ENCODE data around the gene SGTB. TPM values are rescaled to one million over a fixed set of nuclear protein-coding genes. Genes with fewer than 3 reads are reported as not detected.

Gene SGTB
- polyA plus RNA-seq, 1 donor = 4.3 TPM

DNA sequence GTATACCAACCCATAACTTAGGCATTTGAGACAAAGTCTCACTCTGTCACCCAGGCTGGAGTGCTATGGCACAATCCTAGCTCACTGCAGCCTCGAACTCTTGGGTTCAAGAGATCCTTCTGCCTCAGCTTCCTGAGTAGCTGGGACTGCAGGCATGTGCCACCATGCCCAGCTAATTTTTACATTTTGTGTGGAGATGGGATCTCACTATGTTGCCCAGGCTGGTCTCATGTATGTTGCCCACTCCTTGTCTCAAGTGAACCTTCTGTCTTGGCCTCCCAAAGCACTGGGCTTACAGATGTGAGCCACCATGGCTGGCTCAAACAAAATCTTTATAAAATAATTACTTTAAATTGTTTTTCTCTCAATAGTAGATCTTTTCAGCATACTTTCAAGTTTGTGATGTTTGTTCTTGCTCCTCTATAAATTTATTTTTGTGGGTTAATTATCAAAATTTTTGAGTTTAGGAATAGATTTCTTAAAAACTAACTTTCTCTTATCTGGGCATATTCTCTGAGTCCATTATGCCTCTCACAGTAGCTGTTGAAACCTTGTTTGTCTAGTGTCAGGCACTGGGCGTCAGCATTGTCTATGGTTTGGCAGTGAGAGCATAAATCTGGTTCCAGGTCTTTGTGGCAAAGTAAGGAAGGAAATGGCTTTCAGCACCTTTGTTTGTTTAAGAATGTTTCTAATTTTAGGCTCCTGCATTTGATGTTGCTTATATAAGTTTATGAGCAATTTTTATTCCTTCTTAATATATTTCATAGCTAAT, 38.8 kb upstream of the SGTB start:
- Histone ChIP-seq H3K4me1 (ENCODE audit: control insufficient read depth, insufficient read depth, low read length) (no peaks in the 10 kb centered on the region), H3K27me3 (ENCODE audit: control insufficient read depth, insufficient read depth, low read length) (no peaks in the 10 kb centered on the region), H3K4me3 (ENCODE audit: low read length) (no peak overlapping the region), H3K36me3 (ENCODE audit: control insufficient read depth, insufficient read depth, low read length) (no peaks in the 10 kb centered on the region), H3K9me3 (ENCODE audit: control insufficient read depth, low read depth, low read length) (no peaks in the 10 kb centered on the region), H3K27ac (ENCODE audit: low read length) (no peak overlapping the region)
- no CpG with 5 or more reads among the region's 2 CpGs for WGBS (ENCODE audit: insufficient coverage, low lambda C conversion rate)
- no peak for DNase-seq

DNA sequence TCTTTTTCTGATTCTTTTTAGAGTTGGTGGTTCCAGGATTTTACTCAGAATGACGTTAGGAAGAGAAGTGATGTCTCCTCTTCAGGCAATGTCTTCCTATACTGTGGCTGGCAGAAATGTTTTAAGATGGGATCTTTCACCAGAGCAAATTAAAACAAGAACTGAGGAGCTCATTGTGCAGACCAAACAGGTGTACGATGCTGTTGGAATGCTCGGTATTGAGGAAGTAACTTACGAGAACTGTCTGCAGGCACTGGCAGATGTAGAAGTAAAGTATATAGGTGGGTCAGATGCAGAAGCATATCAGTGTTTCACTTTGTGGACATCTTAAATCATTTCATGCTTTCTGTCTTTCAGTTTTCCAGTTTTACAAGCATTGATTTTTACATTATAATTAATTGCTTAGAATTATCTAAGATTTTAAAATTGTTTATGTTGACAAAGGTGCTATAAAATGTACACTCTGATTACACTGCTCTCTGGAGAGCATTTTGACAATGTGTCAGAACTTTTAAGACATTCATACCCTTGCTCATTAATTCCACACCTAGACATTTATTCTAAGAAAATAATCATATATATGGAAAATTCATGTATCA, 36.7 kb upstream of the SGTB start:
- Histone ChIP-seq H3K36me3 (ENCODE audit: control insufficient read depth, insufficient read depth, low read length) (no peaks in the 10 kb centered on the region), H3K27me3 (ENCODE audit: control insufficient read depth, insufficient read depth, low read length) (no peaks in the 10 kb centered on the region), H3K4me1 (ENCODE audit: control insufficient read depth, insufficient read depth, low read length) (no peaks in the 10 kb centered on the region), H3K4me3 (ENCODE audit: low read length) (no peak overlapping the region), H3K9me3 (ENCODE audit: control insufficient read depth, low read depth, low read length) (no peaks in the 10 kb centered on the region), H3K27ac (ENCODE audit: low read length) (no peak overlapping the region)
- DNase-seq = no peak
- 86% methylated on average over 4 of the region's 4 CpGs for WGBS (ENCODE audit: insufficient coverage, low lambda C conversion rate)

DNA sequence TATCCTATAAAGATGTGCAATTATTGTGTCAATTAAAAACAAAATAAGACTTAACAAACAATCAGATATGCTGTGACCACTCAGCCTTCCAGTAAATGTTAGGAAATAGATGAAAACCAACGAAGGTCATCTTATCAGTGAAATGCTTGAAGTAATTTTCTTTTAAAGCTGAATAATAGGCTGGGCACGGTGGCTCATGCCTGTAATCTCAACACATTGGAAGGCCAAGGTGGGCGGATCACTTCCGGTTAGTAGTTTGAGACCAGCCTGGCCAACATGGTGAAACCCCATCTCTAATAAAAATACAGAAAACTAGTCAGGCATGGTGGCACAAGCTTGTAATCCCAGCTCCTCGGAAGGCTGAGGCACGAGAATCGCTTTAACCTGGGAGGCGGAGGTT, 31.3 kb upstream of the SGTB start:
- Histone ChIP-seq H3K36me3 (ENCODE audit: control insufficient read depth, insufficient read depth, low read length) (no peaks in the 10 kb centered on the region), H3K4me1 (ENCODE audit: control insufficient read depth, insufficient read depth, low read length) (peaks cover 5% of the 10 kb centered on the region), H3K4me3 (ENCODE audit: low read length) (no peak overlapping the region), H3K9me3 (ENCODE audit: control insufficient read depth, low read depth, low read length) (no peaks in the 10 kb centered on the region), H3K27me3 (ENCODE audit: control insufficient read depth, insufficient read depth, low read length) (no peaks in the 10 kb centered on the region), H3K27ac (ENCODE audit: low read length) (no peak overlapping the region)
- 80% methylated on average over 2 of the region's 8 CpGs for WGBS (ENCODE audit: insufficient coverage, low lambda C conversion rate)
- no peak for DNase-seq

DNA sequence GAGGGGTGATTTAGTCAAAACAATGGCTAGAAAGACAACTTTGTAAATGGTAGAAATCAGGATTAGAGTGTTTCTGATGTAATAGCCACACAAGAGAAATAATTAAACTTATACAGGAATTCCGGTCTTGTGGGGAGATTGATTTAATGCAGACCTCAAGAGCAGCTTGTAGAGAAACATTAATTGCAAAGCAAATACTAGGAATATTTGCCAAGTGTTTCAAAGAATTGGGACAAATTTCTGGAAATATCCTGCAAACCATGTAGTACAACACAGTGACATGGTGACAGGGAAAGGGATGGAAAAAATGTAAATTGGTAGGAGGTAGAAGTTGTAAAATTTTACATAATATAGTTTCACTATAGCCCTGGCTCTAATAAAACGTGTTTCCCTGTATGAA, 29.0 kb upstream of the SGTB start:
- Histone ChIP-seq H3K4me3 (ENCODE audit: low read length) (no peak overlapping the region), H3K27ac (ENCODE audit: low read length) (no peak overlapping the region), H3K4me1 (ENCODE audit: control insufficient read depth, insufficient read depth, low read length) (peaks cover 5% of the 10 kb centered on the region), H3K9me3 (ENCODE audit: control insufficient read depth, low read depth, low read length) (no peaks in the 10 kb centered on the region), H3K27me3 (ENCODE audit: control insufficient read depth, insufficient read depth, low read length) (no peaks in the 10 kb centered on the region), H3K36me3 (ENCODE audit: control insufficient read depth, insufficient read depth, low read length) (no peaks in the 10 kb centered on the region)
- DNase-seq = no peak
- WGBS (ENCODE audit: insufficient coverage, low lambda C conversion rate) = 100% methylated on average over 1 of the region's 2 CpGs

DNA sequence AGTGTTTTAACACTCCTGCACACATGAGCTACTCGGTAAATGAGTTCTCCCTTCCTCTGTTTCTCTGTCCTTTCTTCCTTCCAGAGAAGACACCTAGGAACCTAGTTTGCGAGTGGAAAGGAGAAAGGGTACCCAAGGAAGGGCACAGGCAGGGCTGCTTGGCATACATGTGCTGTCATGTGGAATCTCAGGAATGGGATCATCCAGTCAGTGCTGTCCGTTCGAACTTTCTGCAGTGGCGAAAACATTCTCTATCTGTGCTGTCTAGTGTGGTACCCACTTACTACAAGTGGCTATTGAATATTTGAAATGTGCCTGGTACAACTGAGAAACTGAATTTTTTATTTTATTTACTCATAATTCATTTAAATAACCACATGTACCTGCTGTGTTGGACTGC, 28.0 kb upstream of the SGTB start:
- no peak overlapping the region for H3K27ac ChIP-seq (ENCODE audit: low read length)
- H3K4me1 ChIP-seq (ENCODE audit: control insufficient read depth, insufficient read depth, low read length) = peaks cover 5% of the 10 kb centered on the region
- no peaks in the 10 kb centered on the region for H3K36me3 ChIP-seq (ENCODE audit: control insufficient read depth, insufficient read depth, low read length)
- H3K4me3 ChIP-seq (ENCODE audit: low read length) = no peak overlapping the region
- no peaks in the 10 kb centered on the region for H3K27me3 ChIP-seq (ENCODE audit: control insufficient read depth, insufficient read depth, low read length)
- DNase-seq = no peak
- no CpG with 5 or more reads among the region's 5 CpGs for WGBS (ENCODE audit: insufficient coverage, low lambda C conversion rate)
- H3K9me3 ChIP-seq (ENCODE audit: control insufficient read depth, low read depth, low read length) = no peaks in the 10 kb centered on the region

DNA sequence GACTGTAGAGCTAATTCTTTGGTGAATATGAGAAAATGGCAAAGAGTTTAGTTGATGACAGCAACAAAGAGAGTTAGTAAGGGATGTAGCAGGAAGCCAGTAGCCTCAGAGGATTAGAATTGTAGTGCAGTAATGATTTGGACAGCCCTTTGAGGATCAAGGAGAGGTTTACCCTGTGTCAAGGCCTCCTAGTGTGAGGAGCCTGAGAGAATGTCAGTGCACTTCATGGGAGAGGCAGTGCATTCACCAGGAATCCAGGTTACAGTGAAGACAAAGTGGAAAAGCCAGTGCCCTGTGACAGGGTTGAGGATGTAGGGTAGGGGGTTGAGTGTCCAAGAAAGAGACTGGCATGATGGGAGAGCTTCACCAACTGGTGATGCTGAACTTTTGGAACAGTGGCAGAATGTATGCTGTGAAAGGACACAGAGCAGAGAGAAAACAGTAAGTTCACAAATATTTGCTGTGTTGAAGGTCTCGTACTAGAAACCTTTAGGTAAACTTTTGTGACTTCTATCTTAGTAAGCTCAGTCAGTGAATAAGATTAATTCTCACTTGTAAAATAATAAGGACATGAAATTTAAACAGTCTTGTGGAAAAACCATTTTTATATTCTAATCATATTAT, 27.4 kb upstream of the SGTB start:
- Histone ChIP-seq H3K9me3 (ENCODE audit: control insufficient read depth, low read depth, low read length) (no peaks in the 10 kb centered on the region), H3K27me3 (ENCODE audit: control insufficient read depth, insufficient read depth, low read length) (no peaks in the 10 kb centered on the region), H3K4me1 (ENCODE audit: control insufficient read depth, insufficient read depth, low read length) (peaks cover 5% of the 10 kb centered on the region), H3K36me3 (ENCODE audit: control insufficient read depth, insufficient read depth, low read length) (no peaks in the 10 kb centered on the region), H3K4me3 (ENCODE audit: low read length) (no peak overlapping the region), H3K27ac (ENCODE audit: low read length) (no peak overlapping the region)
- WGBS (ENCODE audit: insufficient coverage, low lambda C conversion rate) = no CpG with 5 or more reads among the region's 1 CpG
- DNase-seq = no peak

DNA sequence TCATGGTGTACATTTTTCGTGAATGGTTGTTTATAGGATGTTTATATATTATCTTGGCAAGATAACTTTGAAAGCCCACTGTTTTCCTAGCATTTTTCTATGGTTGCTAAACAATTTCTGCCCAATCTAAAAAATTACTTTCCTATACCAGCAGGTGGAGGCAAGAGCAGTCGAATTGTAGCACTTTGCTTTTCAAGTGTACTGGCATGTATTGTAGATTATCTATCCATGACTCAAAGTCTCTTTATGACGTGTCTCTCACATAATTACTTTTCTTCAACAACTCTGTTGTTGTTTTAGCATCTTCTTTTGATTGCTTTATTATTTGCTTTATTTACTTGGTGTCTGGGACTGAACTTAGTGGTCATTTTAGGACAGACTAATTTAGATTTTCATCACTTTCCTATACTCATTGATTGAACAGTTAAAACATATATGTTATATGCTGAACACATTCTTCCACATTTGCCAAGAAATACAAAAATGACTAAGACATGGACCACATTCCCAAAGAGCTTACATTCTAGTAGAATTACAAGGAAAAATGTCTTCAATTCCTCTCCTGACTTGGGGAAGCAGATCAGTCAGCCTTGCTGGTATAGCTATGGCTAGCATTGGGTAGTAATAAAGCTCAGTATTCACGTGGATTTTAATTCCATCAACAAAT, 20.8 kb upstream of the SGTB start:
- Histone ChIP-seq H3K36me3 (ENCODE audit: control insufficient read depth, insufficient read depth, low read length) (no peaks in the 10 kb centered on the region), H3K27ac (ENCODE audit: low read length) (peak overlapping the region; percentile 4), H3K4me3 (ENCODE audit: low read length) (no peak overlapping the region), H3K9me3 (ENCODE audit: control insufficient read depth, low read depth, low read length) (no peaks in the 10 kb centered on the region), H3K27me3 (ENCODE audit: control insufficient read depth, insufficient read depth, low read length) (no peaks in the 10 kb centered on the region), H3K4me1 (ENCODE audit: control insufficient read depth, insufficient read depth, low read length) (no peaks in the 10 kb centered on the region)
- DNase-seq = peak; percentile 42 to 70
- WGBS (ENCODE audit: insufficient coverage, low lambda C conversion rate) = 60% methylated on average over 2 of the region's 4 CpGs

DNA sequence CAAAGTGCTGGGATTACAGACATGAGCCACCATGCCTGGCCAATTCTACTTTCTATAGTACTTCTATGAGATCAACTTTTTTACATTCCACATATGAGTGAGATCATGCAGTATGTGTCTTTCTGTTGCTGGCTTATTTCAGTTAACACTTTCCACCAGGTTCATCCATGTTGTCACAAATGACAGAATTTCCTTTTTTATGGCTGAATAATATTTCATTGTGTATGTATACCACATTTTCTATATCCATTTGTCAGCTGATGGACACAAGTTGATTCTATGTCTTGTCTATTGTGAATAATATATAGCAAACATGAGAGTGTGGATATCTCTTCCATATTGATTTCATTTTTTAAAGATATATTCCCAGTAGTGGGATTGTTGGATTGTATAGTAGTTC, 17.3 kb upstream of the SGTB start:
- DNase-seq = no peak
- H3K27ac ChIP-seq (ENCODE audit: low read length) = no peak overlapping the region
- H3K36me3 ChIP-seq (ENCODE audit: control insufficient read depth, insufficient read depth, low read length) = no peaks in the 10 kb centered on the region
- H3K4me1 ChIP-seq (ENCODE audit: control insufficient read depth, insufficient read depth, low read length) = no peaks in the 10 kb centered on the region
- no peaks in the 10 kb centered on the region for H3K9me3 ChIP-seq (ENCODE audit: control insufficient read depth, low read depth, low read length)
- H3K4me3 ChIP-seq (ENCODE audit: low read length) = no peak overlapping the region
- no peaks in the 10 kb centered on the region for H3K27me3 ChIP-seq (ENCODE audit: control insufficient read depth, insufficient read depth, low read length)

DNA sequence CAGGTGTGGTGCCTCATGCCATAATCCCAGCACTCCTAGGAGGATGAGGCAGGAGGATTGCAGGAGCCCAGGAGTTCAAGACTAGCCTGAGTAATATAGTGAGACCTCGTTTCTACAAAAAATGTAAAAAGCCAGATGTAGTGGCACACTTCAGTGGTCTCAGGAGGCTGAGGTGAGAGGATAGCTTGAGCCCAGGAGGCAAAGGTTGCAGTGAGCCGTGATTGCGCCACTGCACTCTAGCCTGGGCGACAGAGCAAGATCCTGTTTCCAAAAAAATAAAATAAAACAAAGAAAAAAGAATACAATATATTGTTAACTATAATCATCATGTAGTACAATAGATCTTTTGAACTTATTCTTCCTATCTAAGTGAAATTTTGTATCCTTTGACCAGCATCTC, 16.4 kb upstream of the SGTB start:
- Histone ChIP-seq H3K36me3 (ENCODE audit: control insufficient read depth, insufficient read depth, low read length) (no peaks in the 10 kb centered on the region), H3K9me3 (ENCODE audit: control insufficient read depth, low read depth, low read length) (no peaks in the 10 kb centered on the region), H3K27me3 (ENCODE audit: control insufficient read depth, insufficient read depth, low read length) (no peaks in the 10 kb centered on the region), H3K4me3 (ENCODE audit: low read length) (no peak overlapping the region), H3K4me1 (ENCODE audit: control insufficient read depth, insufficient read depth, low read length) (no peaks in the 10 kb centered on the region), H3K27ac (ENCODE audit: low read length) (no peak overlapping the region)
- WGBS (ENCODE audit: insufficient coverage, low lambda C conversion rate) = no CpG with 5 or more reads among the region's 4 CpGs
- DNase-seq = no peak

DNA sequence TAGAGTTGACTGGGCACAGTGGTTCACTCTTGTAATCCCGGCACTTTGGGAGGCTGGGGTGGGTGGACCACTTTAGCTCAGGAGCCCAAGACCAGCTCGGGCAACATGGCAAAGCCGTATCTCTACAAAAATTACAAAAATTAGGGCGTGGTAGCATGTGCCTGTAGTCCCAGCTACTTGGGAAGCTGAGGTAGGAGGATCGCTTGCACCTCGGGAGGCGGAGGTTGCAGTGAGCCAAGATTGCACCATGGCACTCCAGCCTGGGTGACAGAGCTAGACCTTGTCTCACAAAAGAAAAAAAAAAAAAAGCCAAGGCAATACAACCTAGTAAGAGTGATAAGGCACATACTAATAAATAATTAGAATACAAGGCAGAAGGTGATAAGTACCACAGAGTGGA, 15.9 kb upstream of the SGTB start:
- DNase-seq = no peak
- Histone ChIP-seq H3K9me3 (ENCODE audit: control insufficient read depth, low read depth, low read length) (no peaks in the 10 kb centered on the region), H3K27me3 (ENCODE audit: control insufficient read depth, insufficient read depth, low read length) (no peaks in the 10 kb centered on the region), H3K27ac (ENCODE audit: low read length) (no peak overlapping the region), H3K4me3 (ENCODE audit: low read length) (no peak overlapping the region), H3K36me3 (ENCODE audit: control insufficient read depth, insufficient read depth, low read length) (no peaks in the 10 kb centered on the region), H3K4me1 (ENCODE audit: control insufficient read depth, insufficient read depth, low read length) (no peaks in the 10 kb centered on the region)
- WGBS (ENCODE audit: insufficient coverage, low lambda C conversion rate) = no CpG with 5 or more reads among the region's 7 CpGs

All from large intestine (tissue), 3 donors.